HG03432 (cell line): ENCODE results near the gene CRYZ.
A peak's percentile ranks its signal among the peaks of the same experiment; 100 is the strongest.
"Not testable (repeated sequence)": the region's sequence is repeated elsewhere in the genome, so short reads cannot be mapped to it uniquely, and the experiment has no call there.

ENCODE experiments used
- ATAC-seq: cut with Tn5 transposase; IDR thresholded peaks from one replicate; pipeline ENCODE4 v1.9.1; 2021; ENCODE audit warnings: mild to moderate bottlenecking, moderate library complexity; ENCODE audit not compliant: unreplicated experiment

CRYZ gene, protein sequence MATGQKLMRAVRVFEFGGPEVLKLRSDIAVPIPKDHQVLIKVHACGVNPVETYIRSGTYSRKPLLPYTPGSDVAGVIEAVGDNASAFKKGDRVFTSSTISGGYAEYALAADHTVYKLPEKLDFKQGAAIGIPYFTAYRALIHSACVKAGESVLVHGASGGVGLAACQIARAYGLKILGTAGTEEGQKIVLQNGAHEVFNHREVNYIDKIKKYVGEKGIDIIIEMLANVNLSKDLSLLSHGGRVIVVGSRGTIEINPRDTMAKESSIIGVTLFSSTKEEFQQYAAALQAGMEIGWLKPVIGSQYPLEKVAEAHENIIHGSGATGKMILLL

DNA sequence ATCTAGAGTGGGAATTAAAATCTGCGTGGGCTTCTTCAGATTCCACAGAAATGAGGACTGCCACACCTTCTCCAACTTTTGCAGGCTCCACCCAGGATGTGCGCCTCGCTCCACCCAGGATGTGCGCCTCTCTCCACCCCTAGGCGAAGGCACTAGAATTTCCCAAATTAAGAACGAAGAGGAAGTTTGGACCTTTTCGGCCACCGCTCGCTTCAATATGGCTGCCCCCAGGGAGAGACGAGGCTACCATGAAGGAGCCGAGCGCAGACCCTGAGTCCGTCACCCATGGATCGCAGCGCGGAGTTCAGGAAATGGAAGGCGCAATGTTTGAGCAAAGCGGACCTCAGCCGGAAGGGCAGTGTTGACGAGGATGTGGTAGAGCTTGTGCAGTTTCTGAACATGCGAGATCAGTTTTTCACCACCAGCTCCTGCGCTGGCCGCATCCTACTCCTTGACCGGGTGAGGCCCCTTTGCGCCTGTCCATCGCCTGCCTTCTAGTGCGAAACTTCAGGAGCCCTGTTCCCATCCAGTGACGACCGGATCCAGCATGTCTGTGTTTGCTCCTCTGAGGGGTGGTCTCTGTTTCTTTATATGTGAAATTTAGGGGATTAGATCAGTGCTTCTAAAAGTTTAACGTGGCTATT is at the start of gene CRYZ, which contains the start of gene TYW3:
CRYZ (minus strand) TSS at position 91 of the 644 bp plus-strand sequence. CDS start 8,229 bp downstream, outside the sequence.
TYW3 (plus strand) TSS at position 193 of the 644 bp plus-strand sequence; CDS start at position 286, 93 bp downstream.
- ATAC-seq: peak; percentile 71

DNA sequence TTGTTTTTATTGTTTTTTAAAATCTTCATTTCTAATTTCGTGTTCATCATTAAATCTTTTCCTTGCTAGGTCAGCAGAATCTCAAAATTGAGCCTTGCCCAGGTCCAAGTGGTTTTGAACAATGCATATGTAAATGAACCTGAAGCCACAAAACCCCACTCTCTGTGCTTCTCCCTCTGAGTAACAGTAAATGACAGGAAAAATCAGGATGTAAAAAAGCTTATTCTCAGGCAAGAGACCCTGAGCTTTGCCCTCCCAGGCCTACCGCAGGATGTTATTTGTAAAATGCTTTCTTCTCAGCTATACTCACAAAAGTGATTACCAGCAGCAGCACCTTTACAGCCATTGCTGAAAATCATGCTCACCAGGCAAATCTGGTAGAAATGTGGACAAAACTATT is 47.7 kb upstream of the CRYZ start:
- no peak for ATAC-seq

DNA sequence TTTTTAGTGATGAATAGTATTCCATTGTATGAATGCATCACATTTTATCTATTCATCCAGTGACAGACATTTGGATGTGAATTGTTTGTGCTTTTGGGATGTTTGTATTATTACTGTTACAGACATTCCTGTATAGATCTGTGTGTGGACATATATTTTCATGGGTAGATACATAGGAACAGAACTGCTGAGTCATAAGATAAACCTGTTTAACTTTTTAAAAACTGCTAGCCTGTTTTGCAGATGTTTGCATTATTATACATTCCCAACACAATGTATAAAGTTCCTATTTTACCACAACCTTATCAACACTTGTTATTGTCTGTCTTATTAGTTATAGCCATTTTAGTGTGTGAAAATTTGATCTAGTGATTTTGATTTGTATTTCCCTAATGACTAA is 46.9 kb upstream of the CRYZ start:
- ATAC-seq: no peak

DNA sequence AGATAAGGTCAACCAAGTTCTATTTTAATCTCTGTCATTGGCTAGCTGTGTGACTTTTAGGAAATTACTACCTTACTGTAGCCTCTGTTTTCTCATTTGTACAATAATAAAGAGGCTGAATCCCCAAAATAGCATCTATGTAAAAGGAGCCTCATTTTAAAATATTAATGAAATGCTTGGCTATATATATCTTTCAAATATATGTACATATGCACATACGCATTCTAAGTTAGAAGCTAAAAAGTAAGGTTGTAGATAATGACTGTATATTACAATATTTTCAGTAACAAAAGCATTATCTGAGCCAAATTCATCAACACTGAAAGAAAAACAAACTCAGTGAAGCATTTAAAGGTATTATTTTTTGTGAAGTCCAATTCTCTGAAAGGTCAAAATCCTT is 44.7 kb upstream of the CRYZ start:
- no peak for ATAC-seq

DNA sequence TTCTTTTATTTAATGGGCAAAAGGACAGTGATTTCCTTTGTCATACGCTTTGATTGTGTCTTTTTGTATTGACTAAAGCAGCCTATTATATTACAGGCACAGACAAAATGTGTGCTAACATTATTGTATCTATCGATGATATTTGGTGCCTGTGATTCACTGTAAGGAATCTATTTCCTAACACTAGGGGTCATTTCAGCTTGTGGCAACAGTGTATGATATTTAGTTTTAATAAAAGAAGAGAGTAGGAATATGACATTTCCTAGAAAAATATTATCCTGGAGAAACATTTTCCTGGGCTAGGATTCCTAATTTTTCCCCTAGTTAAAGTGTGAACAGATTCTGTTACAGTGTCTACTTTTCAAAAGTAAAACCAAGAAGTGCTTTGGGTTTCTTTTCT is 42.9 kb upstream of the CRYZ start:
- ATAC-seq: no peak

DNA sequence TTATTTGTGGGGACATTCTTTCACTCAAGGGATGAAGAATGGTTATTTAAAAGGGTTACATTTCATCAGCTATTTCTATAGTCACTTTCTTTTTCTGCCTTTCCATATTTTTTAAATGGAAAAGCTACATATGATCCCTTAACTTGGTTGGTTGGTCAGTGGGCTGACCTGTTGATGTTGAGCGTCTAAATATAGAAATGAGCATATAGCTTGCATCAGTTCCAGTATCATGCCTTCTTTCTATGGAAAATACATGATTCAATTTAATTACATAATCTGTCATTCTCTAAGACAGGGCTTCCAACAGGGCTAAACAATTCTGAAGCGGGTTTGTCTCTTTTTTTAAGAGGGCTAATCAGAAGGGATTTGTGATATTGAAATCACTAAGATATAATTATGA is 40.7 kb upstream of the CRYZ start:
- ATAC-seq: no peak

DNA sequence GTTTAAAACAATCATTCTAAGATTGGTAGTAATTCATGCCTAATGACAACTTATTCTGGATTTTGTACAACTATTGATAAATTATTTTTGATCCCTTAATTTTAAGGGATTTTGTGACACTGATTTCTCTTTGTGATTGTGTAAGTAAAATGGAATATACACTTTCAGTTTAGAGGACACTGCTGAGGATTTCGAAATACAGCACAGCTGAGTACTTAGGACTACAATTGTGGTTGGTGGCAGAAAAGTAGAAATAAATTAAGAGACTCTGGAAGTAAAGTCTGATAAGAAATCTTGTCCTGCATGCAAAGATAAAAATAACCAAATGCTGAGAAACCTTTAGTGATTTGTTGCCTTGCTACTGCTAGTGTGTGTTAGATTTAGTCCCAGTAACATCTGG is 40.1 kb upstream of the CRYZ start:
- no peak for ATAC-seq

DNA sequence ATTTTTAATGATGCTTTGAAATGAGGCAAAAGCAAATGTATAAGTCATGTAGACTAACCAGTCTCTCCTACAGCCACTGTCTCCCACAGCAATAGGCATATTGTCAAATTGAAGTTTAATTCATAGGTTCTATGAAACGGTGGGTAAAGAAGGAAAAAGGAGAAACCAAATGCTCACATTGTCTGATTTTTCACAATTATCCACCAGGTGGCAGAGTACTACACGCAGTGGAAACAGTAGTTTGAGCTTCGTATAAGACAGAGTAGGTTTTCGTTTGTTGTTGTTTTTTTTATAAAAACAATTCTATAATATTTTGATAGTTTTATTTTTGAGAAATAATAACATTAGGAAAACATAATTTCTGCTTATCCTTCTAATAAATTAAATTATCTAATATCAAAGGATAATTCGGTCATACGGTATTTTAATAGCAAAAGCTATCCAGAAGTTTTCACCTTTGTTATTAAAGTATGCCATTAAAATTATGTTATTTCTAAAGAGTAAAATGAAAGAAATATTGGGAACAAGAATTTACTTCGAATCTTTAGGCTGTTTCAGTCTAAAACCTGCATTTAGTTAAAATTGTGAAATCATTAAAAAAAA is 39.2 kb upstream of the CRYZ start:
- peak; percentile 72 for ATAC-seq

DNA sequence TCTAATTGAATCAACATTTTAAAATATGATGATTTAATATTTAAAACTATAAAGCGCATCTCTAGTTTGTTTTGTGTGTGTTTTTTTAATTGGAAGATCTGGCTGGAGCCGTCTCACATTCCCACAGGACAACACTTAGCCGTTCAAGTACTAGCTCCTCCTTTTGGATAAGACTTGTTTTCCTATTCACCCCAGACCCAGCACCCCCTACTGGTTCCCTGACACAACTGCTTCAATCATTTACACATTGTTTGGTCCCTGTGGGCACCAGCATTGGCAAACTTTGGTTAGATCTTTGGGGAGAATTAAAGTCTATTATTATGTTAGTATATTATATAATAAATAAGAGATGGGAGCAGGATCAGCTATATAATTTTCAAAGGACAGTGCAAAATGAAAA is 34.6 kb upstream of the CRYZ start:
- ATAC-seq: peak; percentile 62

DNA sequence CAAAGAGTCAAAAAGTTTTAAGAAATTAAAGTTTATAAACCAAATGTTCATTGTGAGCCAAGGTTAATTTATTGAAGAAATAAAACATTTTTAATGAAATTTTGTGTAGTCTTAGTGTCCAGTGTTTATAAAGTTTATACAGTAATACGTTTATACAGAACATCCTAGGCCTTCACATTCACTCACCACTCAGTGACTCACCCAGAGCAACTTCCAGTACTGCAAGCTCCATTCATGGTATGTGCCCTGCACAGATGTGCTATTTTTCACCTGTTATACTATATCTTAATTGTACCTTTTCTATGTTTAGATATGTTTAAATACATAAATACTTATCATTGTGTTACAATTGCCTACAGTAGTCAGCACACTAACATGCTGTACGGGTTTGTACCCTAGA is 33.7 kb upstream of the CRYZ start:
- ATAC-seq: no peak

DNA sequence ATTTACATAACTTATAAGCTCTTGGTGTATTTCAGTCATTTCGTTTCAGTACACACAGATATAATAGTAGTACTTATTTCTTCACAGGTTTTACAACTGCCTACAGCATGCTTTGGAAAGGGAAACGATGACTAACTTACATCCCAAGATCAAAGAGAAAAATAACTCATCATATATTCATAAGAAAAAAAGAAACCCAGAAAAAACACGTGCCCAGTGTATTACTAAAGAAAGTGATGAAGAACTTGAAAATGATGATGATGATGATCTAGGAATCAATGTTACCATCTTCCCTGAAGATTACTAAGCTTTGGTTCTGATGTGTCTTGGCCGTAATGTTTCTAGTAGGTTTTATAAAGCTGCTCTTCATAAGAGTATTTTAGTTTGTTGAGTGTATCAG is 31.0 kb upstream of the CRYZ start:
- no peak for ATAC-seq

DNA sequence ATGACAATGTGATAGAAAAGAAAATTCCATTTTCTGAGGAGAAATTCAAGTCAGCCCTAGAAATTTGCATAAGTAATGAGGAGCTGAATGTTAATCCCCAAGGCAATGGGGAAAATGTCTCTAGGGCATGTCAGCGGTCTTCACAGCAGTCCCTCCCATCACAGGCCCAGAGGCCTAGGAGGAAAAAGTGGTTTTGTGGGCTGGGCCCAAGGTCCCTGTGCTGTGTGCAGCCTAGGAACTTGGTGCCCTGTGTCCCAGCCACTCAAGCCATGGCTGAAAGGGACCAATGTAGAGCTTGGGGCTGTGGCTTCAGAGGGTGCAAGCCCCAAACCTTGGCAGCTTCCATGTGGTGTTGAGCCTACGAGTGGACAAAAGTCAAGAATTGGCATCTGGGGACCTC is 23.8 kb upstream of the CRYZ start:
- ATAC-seq: not testable (repeated sequence)

DNA sequence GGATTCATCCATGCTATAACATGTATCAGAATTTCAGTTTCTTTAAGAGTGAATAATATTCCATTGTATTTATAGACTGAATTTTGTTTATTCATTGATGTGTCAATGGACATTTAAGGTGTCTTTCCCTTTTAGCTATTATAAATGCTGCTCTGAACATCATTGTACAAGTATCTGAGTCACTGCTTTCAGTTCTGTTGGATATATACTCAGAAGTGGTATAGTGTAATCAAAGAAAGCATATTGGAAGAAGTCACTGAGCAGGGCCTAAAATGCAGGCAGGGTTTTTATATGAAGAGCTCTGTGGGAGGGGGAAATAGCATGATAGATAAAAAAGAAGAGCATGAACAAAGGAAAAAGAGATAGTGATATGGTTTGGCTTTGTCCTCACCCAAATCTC is 22.6 kb upstream of the CRYZ start:
- no peak for ATAC-seq

DNA sequence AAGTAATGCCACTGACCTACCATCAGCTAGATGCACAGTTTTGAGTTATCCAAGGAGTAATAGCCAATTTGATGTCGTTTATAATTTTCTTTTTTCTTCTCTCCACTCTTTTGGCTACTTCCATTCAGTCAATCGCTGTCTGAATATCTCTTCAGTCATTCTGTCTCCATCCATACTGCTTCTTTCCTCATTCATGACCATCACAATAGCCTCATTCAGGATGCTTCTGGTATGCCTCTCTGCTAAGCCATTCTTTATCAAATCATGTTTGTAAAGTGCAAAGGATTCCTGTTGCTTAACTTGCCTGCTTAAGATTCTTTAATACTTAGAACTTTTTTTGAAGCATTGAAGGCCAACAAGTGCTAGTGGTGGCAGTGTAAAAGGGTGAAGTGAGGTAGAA is 20.3 kb upstream of the CRYZ start:
- no peak for ATAC-seq

DNA sequence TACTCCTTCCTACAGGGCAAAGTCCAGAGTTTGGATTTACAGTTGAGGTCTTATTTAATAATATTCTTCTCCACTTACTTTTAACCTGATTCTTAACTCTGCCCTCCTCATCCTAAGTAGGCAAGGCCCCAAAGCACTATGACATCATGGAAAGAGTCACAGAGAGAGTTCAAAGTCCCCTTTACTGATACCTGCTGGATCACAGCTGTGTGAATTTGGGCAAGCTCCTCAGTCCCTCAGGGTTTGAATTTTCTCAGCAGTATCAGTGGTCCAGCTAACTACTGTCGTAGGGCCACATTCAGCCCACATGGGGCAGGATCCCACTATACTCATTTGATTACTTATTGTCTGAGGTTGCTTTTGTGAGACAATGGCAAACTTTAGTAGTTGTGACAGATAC is 16.1 kb upstream of the CRYZ start:
- peak; percentile 93 for ATAC-seq

DNA sequence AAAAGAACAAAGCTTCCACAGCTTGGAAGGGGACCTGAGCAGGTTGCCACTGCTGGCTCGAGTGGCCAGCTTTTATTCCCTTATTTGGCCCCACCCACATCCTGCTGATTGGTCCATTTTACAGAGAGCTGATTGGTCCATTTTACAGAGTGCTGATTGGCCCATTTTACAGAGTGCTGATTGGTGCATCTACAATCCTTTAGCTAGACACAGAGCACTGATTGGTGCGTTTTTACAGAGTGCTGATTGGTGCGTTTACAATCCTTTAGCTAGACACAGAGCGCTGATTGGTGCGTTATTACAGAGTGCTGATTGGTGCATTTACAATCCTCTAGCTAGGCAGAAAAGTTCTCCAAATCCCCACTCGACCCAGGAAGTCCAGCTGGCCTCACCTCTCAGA is 12.4 kb upstream of the CRYZ start:
- not testable (repeated sequence) for ATAC-seq

DNA sequence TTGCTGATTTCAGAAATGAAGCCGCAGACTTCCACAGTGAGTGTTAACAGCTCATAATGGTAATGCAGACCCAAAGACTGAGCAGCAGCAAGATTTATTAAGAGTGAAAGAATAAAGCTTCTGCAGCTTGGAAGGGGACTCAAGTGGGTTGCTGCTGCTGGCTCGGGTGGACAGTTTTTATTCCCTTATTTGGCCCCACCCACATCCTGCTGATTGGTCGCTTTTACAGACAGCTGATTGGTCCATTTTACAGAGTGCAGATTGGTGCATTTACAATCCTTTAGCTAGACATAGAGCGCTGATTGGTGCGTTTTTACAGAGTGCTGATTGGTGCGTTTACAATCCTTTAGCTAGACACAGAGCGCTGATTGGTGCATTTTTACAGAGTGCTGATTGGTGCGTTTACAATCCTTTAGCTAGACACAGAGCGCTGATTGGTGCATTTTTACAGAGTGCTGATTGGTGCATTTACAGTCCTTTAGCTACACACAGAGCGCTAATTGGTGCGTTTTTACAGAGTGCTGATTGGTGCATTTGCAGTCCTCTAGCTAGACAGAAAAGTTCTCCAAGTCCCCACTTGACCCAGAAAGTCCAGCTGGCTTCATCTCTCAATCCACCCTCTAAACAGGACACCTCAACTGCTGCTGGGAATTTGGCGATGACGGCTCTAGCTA is 7.6 kb upstream of the CRYZ start:
- ATAC-seq: not testable (repeated sequence)

DNA sequence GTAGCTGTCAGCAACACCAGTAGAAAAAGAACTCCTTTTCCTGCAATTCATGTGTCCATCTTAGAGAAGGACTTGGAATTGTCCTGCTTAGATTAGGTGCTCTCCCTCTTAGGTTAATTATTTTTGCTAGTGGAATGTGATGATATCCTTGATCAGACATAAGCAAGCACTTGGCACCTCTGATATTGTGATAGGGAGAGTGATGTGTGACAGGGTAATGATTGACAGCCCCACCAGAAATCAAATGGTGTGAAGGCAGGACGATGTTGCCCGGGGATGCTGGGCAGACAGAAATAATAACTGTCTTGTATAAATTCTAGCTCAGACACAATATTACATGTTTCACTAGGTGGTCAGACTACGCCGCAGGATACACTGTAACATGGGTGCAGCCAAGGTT is 4.5 kb upstream of the CRYZ start:
- no peak for ATAC-seq

DNA sequence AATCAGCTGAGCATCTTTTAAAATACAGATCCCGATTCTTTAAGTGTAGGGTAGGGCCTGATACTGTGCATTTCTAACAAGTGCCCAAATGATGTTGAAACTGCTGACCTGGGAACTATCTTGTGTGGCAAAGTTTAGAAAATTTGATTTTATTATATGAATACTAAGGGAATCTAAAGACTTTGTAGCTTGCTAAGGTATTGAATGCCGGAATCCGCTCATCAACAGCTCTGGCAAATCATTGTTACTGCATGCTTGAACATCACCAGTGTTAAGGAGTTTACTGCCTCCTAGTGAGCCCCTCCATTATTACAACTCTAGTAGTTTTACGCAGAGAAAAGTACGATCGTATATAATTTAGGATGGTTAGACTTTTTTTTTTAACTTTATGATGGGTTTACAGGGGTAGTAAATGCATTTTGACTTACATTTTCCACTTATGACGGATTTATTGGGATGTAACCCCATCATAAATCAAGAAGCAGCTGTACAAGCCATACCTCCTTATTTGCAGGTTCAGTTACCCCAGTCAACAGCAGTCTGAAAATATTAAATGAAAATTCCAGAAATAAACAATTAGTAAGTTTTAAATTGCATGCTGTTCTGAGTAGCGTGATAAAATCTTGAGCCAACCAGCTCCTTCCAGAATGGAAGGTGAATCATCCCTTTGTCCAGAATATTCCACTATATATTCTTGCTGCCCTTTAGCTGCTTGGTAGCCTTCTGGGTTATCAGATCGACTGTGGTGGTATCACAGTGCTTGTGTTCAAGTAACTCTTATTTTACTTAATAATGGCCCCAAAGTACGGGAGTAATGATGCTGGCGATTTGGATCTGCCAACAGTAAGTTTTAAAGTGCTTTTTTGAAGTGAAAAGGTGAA is 994 bp upstream of the CRYZ start:
- ATAC-seq: peak; percentile 48

DNA sequence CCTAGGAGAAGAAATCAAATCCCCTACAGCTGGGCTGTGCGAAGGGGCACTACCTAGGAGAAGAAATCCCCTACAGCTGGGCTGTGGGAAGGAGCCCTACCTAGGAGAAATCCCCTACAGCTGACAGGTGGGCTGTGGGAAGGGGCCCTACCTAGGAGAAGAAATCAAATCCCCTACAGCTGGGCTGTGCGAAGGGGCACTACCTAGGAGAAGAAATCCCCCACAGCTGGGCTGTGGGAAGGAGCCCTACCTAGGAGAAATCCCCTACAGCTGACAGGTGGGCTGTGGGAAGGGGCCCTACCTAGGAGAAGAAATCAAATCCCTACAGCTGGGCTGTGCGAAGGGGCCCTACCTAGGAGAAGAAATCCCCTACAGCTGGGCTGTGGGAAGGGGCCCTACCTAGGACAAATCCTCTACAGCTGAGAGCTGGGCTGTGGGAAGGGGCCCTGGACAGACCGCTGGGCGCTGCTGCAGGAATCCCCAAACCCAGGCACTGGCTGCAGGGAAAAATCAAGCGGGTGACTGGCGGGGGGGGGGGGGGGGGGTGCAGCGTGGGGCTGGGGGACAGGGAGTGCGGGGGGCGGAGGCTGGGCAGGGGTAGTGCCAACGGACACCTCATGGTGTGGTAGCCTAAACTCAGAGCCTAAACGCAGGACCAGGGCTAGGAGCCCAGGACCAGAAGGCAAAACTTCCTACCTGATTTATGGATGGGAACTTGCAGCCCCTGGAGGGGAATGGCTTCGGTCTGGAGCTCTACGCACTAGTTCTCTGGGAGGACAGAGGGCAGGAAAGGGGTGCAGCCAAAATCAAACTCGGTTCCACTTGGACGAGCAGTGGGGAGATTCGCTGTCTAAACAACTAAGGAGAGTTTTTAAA is 541 bp downstream of the CRYZ start:
- ATAC-seq: peak; percentile 19
